HG03045 (cell line): ENCODE results near the gene SORL1.

Experiments used
- ATAC-seq: cut with Tn5 transposase; IDR thresholded peaks from one replicate; pipeline ENCODE4 v1.9.1; 2021; ENCODE audit warnings: mild to moderate bottlenecking, moderate library complexity; ENCODE audit not compliant: unreplicated experiment

Gene SORL1

GRCh38 chr11:121426476-121427399 lies 25.4 kb upstream of the SORL1 start:
- ATAC-seq: peak; percentile 45

GRCh38 chr11:121427400-121427744 lies 24.7 kb upstream of the SORL1 start:
- no peak for ATAC-seq

GRCh38 chr11:121429556-121429955 lies 22.6 kb upstream of the SORL1 start:
- no peak for ATAC-seq

- ATAC-seq: no peak
Observed at GRCh38 chr11:121431820-121432526, 20.1 kb upstream of the SORL1 start.

GRCh38 chr11:121435132-121435531 lies 17.0 kb upstream of the SORL1 start:
- ATAC-seq: no peak

GRCh38 chr11:121435551-121436511 lies 16.3 kb upstream of the SORL1 start:
- no peak for ATAC-seq

GRCh38 chr11:121437018-121437685 lies 15.0 kb upstream of the SORL1 start:
- ATAC-seq: no peak

GRCh38 chr11:121437686-121438078 lies 14.4 kb upstream of the SORL1 start:
- ATAC-seq: no peak

- ATAC-seq: no peak
Observed at GRCh38 chr11:121439337-121439736, 12.8 kb upstream of the SORL1 start.

- no peak for ATAC-seq
Observed at GRCh38 chr11:121439759-121440158, 12.4 kb upstream of the SORL1 start.

- ATAC-seq: no peak
Observed at GRCh38 chr11:121441521-121441920, 10.6 kb upstream of the SORL1 start.

- no peak for ATAC-seq
Observed at GRCh38 chr11:121443688-121444275, 8.3 kb upstream of the SORL1 start.

GRCh38 chr11:121444526-121444925 lies 7.6 kb upstream of the SORL1 start:
- no peak for ATAC-seq

- ATAC-seq: no peak
Observed at GRCh38 chr11:121445071-121445768, 6.9 kb upstream of the SORL1 start.

- ATAC-seq: no peak
Observed at GRCh38 chr11:121446752-121447156, 5.4 kb upstream of the SORL1 start.

- no peak for ATAC-seq
Observed at GRCh38 chr11:121448011-121448410, 4.1 kb upstream of the SORL1 start.

GRCh38 chr11:121448431-121448941 lies 3.6 kb upstream of the SORL1 start:
- ATAC-seq: no peak

GRCh38 chr11:121449123-121449522 lies 3.0 kb upstream of the SORL1 start:
- ATAC-seq: no peak

- ATAC-seq: no peak
Observed at GRCh38 chr11:121449626-121450025, 2.5 kb upstream of the SORL1 start.
